GM12878 (cell line): ENCODE measurements around the gene TOP2B. TPM values are rescaled to one million over a fixed set of nuclear protein-coding genes. Genes with fewer than 3 reads are reported as not detected.

ENCODE experiments used
- ATAC-seq: fragments of 200-7000 bp; cut with Tn5 transposase; 3 replicates; pipeline ENCODE4 v1.9.1; 2020; ENCODE audit warnings: mild to moderate bottlenecking, moderate library complexity
- BruUV-seq: library from RNA; stranded (reverse); fragments of 400-500 nt; replicated peaks from 2 replicates; lab custom pipeline; 2021; lab: Mats Ljungman, UMichigan
- CTCF ChIA-PET: fragments of 300-600 bp; sonication (Branson Sonifier 250); formaldehyde crosslinking; extraction: SDS; loops from one replicate; lab custom pipeline; 2021; ENCODE audit warnings: inconsistent platforms; lab: Yijun Ruan, JAX
- POLR2A ChIA-PET: fragments of 350-600 bp; formaldehyde crosslinking; extraction: SDS; loops from one replicate; lab custom pipeline; 2021; ENCODE audit warnings: inconsistent platforms; lab: Charles Lee
- RAD21 ChIA-PET: fragments of 300-600 bp; sonication (Branson Sonifier 250); formaldehyde crosslinking; loops from one replicate; lab custom pipeline; 2023; ENCODE audit warnings: antibody characterized with exemption; ENCODE audit not compliant: unreplicated experiment; lab: Charles Lee
- SMC1A ChIA-PET: fragments of 300-600 bp; sonication (Branson Sonifier 250); formaldehyde crosslinking; loops from one replicate; lab custom pipeline; 2023; ENCODE audit not compliant: unreplicated experiment, uncharacterized antibody; lab: Charles Lee
- DNase-seq: peaks from one replicate; pipeline ENCODE4 v3.0.0-alpha.2; 2011; ENCODE audit warnings: low read depth, low spot score
- FAIRE-seq: peaks from 3 replicates; lab custom pipeline; 2011; peaks lifted over from hg19 to GRCh38; lab: Jason Lieb, UNC
- H2AFZ ChIP-seq: 2 replicates; pipeline ENCODE4 v1.6.0; 2011; ENCODE audit warnings: low read depth, low read length, control low read depth; ENCODE audit not compliant: control insufficient read depth
- H3K27ac ChIP-seq: 2 replicates; pipeline ENCODE4 v1.5.1; 2011; ENCODE audit warnings: control low read depth; ENCODE audit not compliant: control insufficient read depth, insufficient read depth
- H3K27me3 ChIP-seq, 2 experiments: replicated peaks in 1 of 2; 2 replicates each; pipeline versions ENCODE4 v1.6.0 to v1.6.1; 2011; ENCODE audit warnings: low read length in 1 of 2; ENCODE audit not compliant: control insufficient read depth in 2 of 2, insufficient read depth in 2 of 2
- H3K36me3 ChIP-seq, 2 experiments: 2 replicates each; pipeline ENCODE4 v1.5.1; 2011; ENCODE audit warnings: low read length in 1 of 2; ENCODE audit not compliant: control insufficient read depth in 2 of 2, insufficient read depth in 2 of 2
- H3K4me1 ChIP-seq: 2 replicates; pipeline ENCODE4 v1.6.1; 2011; ENCODE audit warnings: mild to moderate bottlenecking, low read length, moderate library complexity, mixed read lengths; ENCODE audit not compliant: control insufficient read depth, insufficient read depth
- H3K4me2 ChIP-seq: 2 replicates; pipeline ENCODE4 v1.6.0; 2011; ENCODE audit warnings: control low read depth; ENCODE audit not compliant: control insufficient read depth, insufficient read depth
- H3K4me3 ChIP-seq: fragments of 200-600 bp; sonication (generic); 2 replicates; pipeline ENCODE4 v1.5.1; 2016
- H3K79me2 ChIP-seq: 2 replicates; pipeline ENCODE4 v1.6.0; 2011; ENCODE audit warnings: low read length; ENCODE audit not compliant: control insufficient read depth, insufficient read depth
- H3K9ac ChIP-seq: 2 replicates; pipeline ENCODE4 v1.8.0; 2011; ENCODE audit warnings: low read length, control low read depth, mixed read lengths; ENCODE audit not compliant: control insufficient read depth, insufficient read depth
- H3K9me3 ChIP-seq: replicated peaks from 3 replicates; pipeline ENCODE4 v1.5.1; 2011; ENCODE audit warnings: mild to moderate bottlenecking, low read length; ENCODE audit not compliant: control insufficient read depth, insufficient read depth
- H4K20me1 ChIP-seq: 2 replicates; pipeline ENCODE4 v1.6.0; 2011; ENCODE audit not compliant: control insufficient read depth, insufficient read depth
- BCL3 ChIP-seq: IDR thresholded peaks from 2 replicates; pipeline ENCODE4 v1.6.1; 2011; ENCODE audit warnings: borderline replicate concordance, low read depth, mild to moderate bottlenecking, moderate library complexity, low read length; ENCODE audit not compliant: insufficient read depth, poor library complexity, severe bottlenecking
- EED ChIP-seq: sonication (generic); IDR thresholded peaks from 2 replicates; pipeline ENCODE4 v1.6.1; 2016; ENCODE audit warnings: antibody characterized with exemption, low read depth
- EGR1 ChIP-seq, 2 experiments: IDR thresholded peaks; 1 replicate in 1 of 2; 2 replicates in 1 of 2; pipeline ENCODE4 v1.6.1; 2011 to 2012; ENCODE audit warnings: low read depth in 2 of 2, low read length in 2 of 2, borderline replicate concordance in 1 of 2, mild to moderate bottlenecking in 1 of 2, moderate library complexity in 1 of 2
- FOXM1 ChIP-seq: IDR thresholded peaks from 2 replicates; pipeline ENCODE4 v1.6.1; 2012; ENCODE audit warnings: low read depth, mild to moderate bottlenecking, inconsistent platforms, low read length, moderate library complexity
- MAX ChIP-seq: IDR thresholded peaks from 2 replicates; pipeline ENCODE4 v1.6.1; 2012; ENCODE audit warnings: low read depth, low read length, improper control_type of control experiment
- MEF2B ChIP-seq: fragments of 450-650 bp; IDR thresholded peaks from 2 replicates; pipeline ENCODE4 v1.6.1; 2018; ENCODE audit warnings: mild to moderate bottlenecking, moderate library complexity; ENCODE audit not compliant: partially characterized antibody, poor library complexity, severe bottlenecking
- NFYA ChIP-seq: IDR thresholded peaks from 2 replicates; pipeline ENCODE4 v1.6.1; 2011; ENCODE audit warnings: low read depth, mild to moderate bottlenecking, low read length, improper control_type of control experiment, borderline replicate concordance
- TCF3 ChIP-seq: IDR thresholded peaks from 2 replicates; pipeline ENCODE4 v1.6.1; 2012; ENCODE audit warnings: low read depth, mild to moderate bottlenecking, low read length, borderline replicate concordance; ENCODE audit not compliant: insufficient read depth
- WGBS: methylation state at CpG from one replicate; pipeline ENCODE4 v1.1.6; 2016; ENCODE audit warnings: low lambda C conversion rate; ENCODE audit not compliant: insufficient replicate concordance, insufficient coverage; ENCODE audit errors: missing lambda C conversion rate; 5-methylcytosine and 5-hydroxymethylcytosine counted together
- in situ Hi-C: fragments of 300-500 bp; cut with MboI; formaldehyde crosslinking; loops from 9 replicates; pipeline ENCODE4 v1.14.3; 2018; ENCODE audit warnings: mixed read lengths
- intact Hi-C: fragments of 100-400 bp; cut with micrococcal nuclease; formaldehyde crosslinking; loops from one replicate; pipeline ENCODE4 v1.14.2; 2022; ENCODE audit not compliant: unreplicated experiment
- polyA plus RNA-seq, 11 experiments: library from polyadenylated mRNA; depleted of rRNA in 4 of 11; unstranded in 6 of 11; stranded (reverse) in 5 of 11; fragments of >200 nt; fragmentation: Nextera tagmentation in 4 of 11; fragmentation: Illumina TruSeq in 1 of 11; extraction: Ambion mirVana in 4 of 11; extraction: Trizol in 1 of 11; gene quantifications; 1 replicate in 1 of 11; 2 replicates in 10 of 11; pipeline versions ENCODE4 v1.2.1 to v1.2.3, GENCODE V29; 2011 to 2016; ENCODE audit warnings: inconsistent platforms in 2 of 11, missing spikeins in 2 of 11, low read depth in 1 of 11
- total RNA-seq, 4 experiments: library from RNA; depleted of rRNA in 3 of 4; stranded (reverse); fragments of >200 nt in 3 of 4; fragmentation: Illumina TruSeq in 1 of 4; extraction: Trizol in 1 of 4; gene quantifications; 2 replicates each; pipeline versions ENCODE4 v1.2.1 to v1.2.3, GENCODE V29; 2013 to 2021

The TOP2B gene
- total and polyA plus RNA-seq, 10 of the 15 experiments (the other 5 are each of a cell fraction or from before 2014, with no cell fraction given) = 28.6 to 134 (median 83.4) TPM

GRCh38 chr3:25664812-25665314 lies at the start of gene TOP2B (continued):
- TF ChIP-seq BCL3 = no peak

GRCh38 chr3:25713341-25713985 lies 48.8 kb upstream of the TOP2B start:
- intact Hi-C loops = no loop called here
- CTCF ChIA-PET = interaction anchor here (1.0 kb wide), 1 partner anchor 118 kb away, joined by 4 read pairs; no protein-coding TSS in a partner anchor
- H3K4me2 ChIP-seq = no peak overlapping the region

More at GRCh38 chr3:25713341-25713985, 48.8 kb upstream of the TOP2B start:
- Histone ChIP-seq H3K4me1 (no peaks in the 10 kb centered on the region), H3K27me3 (no peaks in the 10 kb centered on the region), H4K20me1 (no peaks in the 10 kb centered on the region), H3K9ac (no peak overlapping the region), H3K9me3 (no peaks in the 10 kb centered on the region), H3K4me3 (no peak overlapping the region), H3K27ac (no peak overlapping the region), H3K79me2 (no peaks in the 10 kb centered on the region), H3K36me3 (peaks cover 0 to 3% of the 10 kb centered on the region in 2 experiments; a peak in 1 of 4 replicates), H2AFZ (no peak overlapping the region)
- SMC1A ChIA-PET = interaction anchor here (0.6 kb wide), 1 partner anchor 46 kb away, joined by 3 read pairs; no protein-coding TSS in a partner anchor
- ATAC-seq (no peak), FAIRE-seq (no peak), DNase-seq (no peak)
- RAD21 ChIA-PET = no interaction called here
- TF ChIP-seq MEF2B (no peak), EGR1 (IDR thresholded peaks at IDR 0.05; ENCODE audit: borderline replicate concordance in 1 of 2, low read depth in 2 of 2, low read length in 2 of 2) (no peak), MAX (no peak), FOXM1 (no peak), TCF3 (no peak), EED (no peak), NFYA (no peak)
- WGBS = 57% methylated on average over 11 of the region's 11 CpGs
- POLR2A ChIA-PET = no interaction called here
- no TSS peak for BruUV-seq
- in situ Hi-C loops = no loop called here
